Ovary (tissue), 9 donors: ENCODE measurements around the gene SEC62. TPM values are rescaled to one million over a fixed set of nuclear protein-coding genes. Genes with fewer than 3 reads are reported as not detected.

Experiments
- DNase-seq, 5 donors: peaks; one replicate each; pipeline ENCODE4 v3.0.0-alpha.2; 2019 to 2020
- H3K27ac ChIP-seq, 2 donors: fragments of 200-600 bp; one replicate each; pipeline versions ENCODE4 v1.5.1 to v1.8.0; 2019 to 2022
- H3K27me3 ChIP-seq: fragments of 200-600 bp; one replicate; pipeline ENCODE4 v1.8.0; 2022
- H3K36me3 ChIP-seq: fragments of 200-600 bp; sonication (generic); one replicate; pipeline ENCODE4 v1.5.1; 2019
- H3K4me1 ChIP-seq: one replicate; pipeline ENCODE4 v1.8.1; 2013; ENCODE audit warnings: mild to moderate bottlenecking, moderate library complexity; ENCODE audit not compliant: insufficient read depth
- H3K4me3 ChIP-seq: fragments of 200-600 bp; sonication (generic); one replicate; pipeline ENCODE4 v1.5.1; 2017
- H3K9me3 ChIP-seq, 2 donors: fragments of 200-600 bp in 1 of 2; sonication (generic) in 1 of 2; one replicate each; pipeline versions ENCODE4 v1.5.1 to v1.8.1; 2013 to 2019; ENCODE audit warnings: mild to moderate bottlenecking in 1 of 2, moderate library complexity in 1 of 2
- CTCF ChIP-seq, 3 donors: fragments of 450-650 bp in 2 of 3; fragments of 200-600 bp in 1 of 3; IDR thresholded peaks; one replicate each; pipeline versions ENCODE4 v1.5.1 to v1.8.0; 2016 to 2022; ENCODE audit warnings: antibody characterized with exemption in 3 of 3, mild to moderate bottlenecking in 1 of 3
- EP300 ChIP-seq: sonication (generic); formaldehyde crosslinking; IDR thresholded peaks from one replicate; pipeline ENCODE4 v1.6.1; 2017; ENCODE audit warnings: antibody characterized with exemption
- POLR2A ChIP-seq: fragments of 450-650 bp; IDR thresholded peaks from one replicate; pipeline ENCODE4 v1.6.1; 2017; ENCODE audit warnings: antibody characterized with exemption, mild to moderate bottlenecking, moderate library complexity
- WGBS, 3 donors: extraction: QIAGEN DNeasy Blood & Tissue Kit in 1 of 3; methylation state at CpG; one replicate each; pipeline versions ENCODE4 v1.1.5 to v1.1.7; 2013 to 2017; 5-methylcytosine and 5-hydroxymethylcytosine counted together
- intact Hi-C, 4 donors: fragments of 100-400 bp; cut with DNase I; formaldehyde crosslinking; loops; one replicate each; pipeline versions ENCODE4 v1.11.0 to v1.15.1; 2022 to 2023
- polyA plus RNA-seq, 2 donors: library from polyadenylated mRNA; stranded (reverse); fragments of 200-250 nt in 1 of 2; fragments of 350-450 nt in 1 of 2; fragmentation: Illumina TruSeq in 1 of 2; extraction: RNeasy Lipid Tissue Mini Kit (QIAGEN cat#74804) in 1 of 2; gene quantifications; one replicate each; pipeline ENCODE4 v1.2.3, GENCODE V29; 2013 to 2014
- total RNA-seq, 7 donors: library from RNA; depleted of rRNA in 2 of 7; stranded (reverse); fragments of >200 nt in 2 of 7; fragmentation: NEBNext Ultra II Directional in 3 of 7; extraction: Animal tissue kit (Norgen Biotek cat#: 25700) in 3 of 7; gene quantifications; one replicate each; pipeline versions ENCODE4 v1.1.0 to v1.2.4, GENCODE V29; 2016 to 2023
- donor health status: DM: no; HTN: no; CAD: no; lungs with moderate emphysema.
- donor health status: DM: no; HTN: no; CAD: no.
- donor health status: Bipolar disorder and iron deficiency.
- donor health status: DM: yes; HTN: yes; CAD: no.
- donor health status: DM: no; HTN: no; CAD: no.
- donor health status: DM: yes; HTN: yes; CAD: no.

SEC62 gene
- total and polyA plus RNA-seq, 9 donors = 34.0 to 178 (median 129) TPM

DNA sequence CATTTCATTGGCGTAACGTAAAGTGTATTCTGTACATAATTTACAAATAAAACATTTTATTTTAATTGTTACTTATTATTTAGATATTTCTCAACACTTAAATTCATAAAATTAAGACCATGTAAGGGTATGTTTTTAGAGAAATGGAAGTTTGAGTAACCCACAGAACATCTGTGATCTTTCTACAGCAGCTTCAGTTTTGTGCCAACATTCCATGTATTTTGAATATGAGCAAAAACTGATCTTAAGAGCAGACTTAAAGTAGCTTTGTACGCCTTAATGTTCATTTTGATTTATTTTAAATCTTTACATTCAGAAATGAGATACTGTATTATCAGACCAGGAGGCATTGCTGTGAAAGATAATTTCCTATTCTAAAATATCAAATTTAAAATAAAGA is 27.2 kb downstream of the SEC62 start:
- TF ChIP-seq POLR2A = no peak
- no peak for TF ChIP-seq CTCF (IDR thresholded peaks at IDR 0.05)
- TF ChIP-seq EP300 = no peak
- no peaks in the 10 kb centered on the region for H3K9me3 ChIP-seq
- no peak overlapping the region for H3K27ac ChIP-seq
- no peaks in the 10 kb centered on the region for H3K27me3 ChIP-seq
- no peaks in the 10 kb centered on the region for H3K36me3 ChIP-seq
- H3K4me3 ChIP-seq = no peak overlapping the region
- no peaks in the 10 kb centered on the region for H3K4me1 ChIP-seq
- 41 to 57% (median 57%) methylated on average over 3 of the region's 3 CpGs for WGBS, 3 donors
- DNase-seq = no peak
- intact Hi-C loops = no loop called here

GRCh38 chr3:169996063-169996462 is 29.5 kb downstream of the SEC62 start:
- no peak for TF ChIP-seq CTCF (IDR thresholded peaks at IDR 0.05)
- TF ChIP-seq EP300 = no peak
- no peak for TF ChIP-seq POLR2A
- DNase-seq = no peak
- Histone ChIP-seq H3K4me3 (no peak overlapping the region), H3K9me3 (no peaks in the 10 kb centered on the region), H3K27ac (no peak overlapping the region), H3K36me3 (no peaks in the 10 kb centered on the region), H3K4me1 (no peaks in the 10 kb centered on the region), H3K27me3 (no peaks in the 10 kb centered on the region)
- 96% methylated on average over 2 of the region's 2 CpGs for WGBS, 3 donors
- intact Hi-C loops = no loop called here

DNA sequence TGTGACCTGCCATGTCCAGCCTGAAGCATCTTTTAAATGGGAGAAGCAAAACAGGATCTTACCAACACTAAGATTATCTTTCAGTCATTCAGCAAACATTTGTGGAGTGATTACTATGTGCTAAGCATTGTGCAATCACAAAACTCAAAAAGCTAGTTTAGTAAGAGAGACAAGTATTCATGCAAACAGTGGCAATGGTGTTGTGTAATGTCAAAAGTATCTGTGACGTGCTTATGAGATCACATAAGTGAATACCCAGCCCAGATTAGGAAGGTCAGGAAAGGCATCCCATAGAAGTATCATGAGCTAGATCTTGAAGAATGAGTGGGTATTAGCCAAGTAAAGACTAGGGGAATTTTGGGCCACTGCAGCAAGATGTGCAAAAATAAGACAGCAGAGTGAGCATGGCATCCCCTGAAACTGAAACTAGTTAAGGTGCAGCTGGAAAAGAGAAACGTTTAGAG is 32.1 kb downstream of the SEC62 start:
- WGBS, 3 donors = 49 to 72% (median 62%) methylated on average over 2 of the region's 2 CpGs
- TF ChIP-seq POLR2A (no peak), CTCF (IDR thresholded peaks at IDR 0.05) (no peak), EP300 (no peak)
- DNase-seq = no peak
- Histone ChIP-seq H3K36me3 (no peaks in the 10 kb centered on the region), H3K4me1 (no peaks in the 10 kb centered on the region), H3K9me3 (no peaks in the 10 kb centered on the region), H3K27me3 (no peaks in the 10 kb centered on the region), H3K4me3 (no peak overlapping the region), H3K27ac (no peak overlapping the region)
- intact Hi-C loops = no loop called here

GRCh38 chr3:169999433-169999832 is 32.8 kb downstream of the SEC62 start:
- WGBS, 3 donors = 92 to 98% (median 94%) methylated on average over 1 of the region's 1 CpG
- TF ChIP-seq CTCF (IDR thresholded peaks at IDR 0.05) (no peak), POLR2A (no peak), EP300 (no peak)

More at GRCh38 chr3:169999433-169999832, 32.8 kb downstream of the SEC62 start:
- intact Hi-C loops = no loop called here
- no peaks in the 10 kb centered on the region for H3K36me3 ChIP-seq
- no peak for DNase-seq
- no peaks in the 10 kb centered on the region for H3K4me1 ChIP-seq
- H3K4me3 ChIP-seq = no peak overlapping the region
- no peaks in the 10 kb centered on the region for H3K9me3 ChIP-seq
- H3K27ac ChIP-seq = no peak overlapping the region
- no peaks in the 10 kb centered on the region for H3K27me3 ChIP-seq
